ENCODE data around the gene ZNF646.
A peak's percentile ranks its signal among the peaks of the same experiment; 100 is the strongest.

ZNF646 gene

GRCh38 chr16:31112711-31113110 is 38.5 kb downstream of the ZNF646 start:
- TF ChIP-seq CTCF (conservative IDR thresholded peaks at IDR 0.05) (no peak), ZFX (IDR thresholded peaks at IDR 0.05) (no peak)
- H3K27ac ChIP-seq: no peak overlapping the region

DNA sequence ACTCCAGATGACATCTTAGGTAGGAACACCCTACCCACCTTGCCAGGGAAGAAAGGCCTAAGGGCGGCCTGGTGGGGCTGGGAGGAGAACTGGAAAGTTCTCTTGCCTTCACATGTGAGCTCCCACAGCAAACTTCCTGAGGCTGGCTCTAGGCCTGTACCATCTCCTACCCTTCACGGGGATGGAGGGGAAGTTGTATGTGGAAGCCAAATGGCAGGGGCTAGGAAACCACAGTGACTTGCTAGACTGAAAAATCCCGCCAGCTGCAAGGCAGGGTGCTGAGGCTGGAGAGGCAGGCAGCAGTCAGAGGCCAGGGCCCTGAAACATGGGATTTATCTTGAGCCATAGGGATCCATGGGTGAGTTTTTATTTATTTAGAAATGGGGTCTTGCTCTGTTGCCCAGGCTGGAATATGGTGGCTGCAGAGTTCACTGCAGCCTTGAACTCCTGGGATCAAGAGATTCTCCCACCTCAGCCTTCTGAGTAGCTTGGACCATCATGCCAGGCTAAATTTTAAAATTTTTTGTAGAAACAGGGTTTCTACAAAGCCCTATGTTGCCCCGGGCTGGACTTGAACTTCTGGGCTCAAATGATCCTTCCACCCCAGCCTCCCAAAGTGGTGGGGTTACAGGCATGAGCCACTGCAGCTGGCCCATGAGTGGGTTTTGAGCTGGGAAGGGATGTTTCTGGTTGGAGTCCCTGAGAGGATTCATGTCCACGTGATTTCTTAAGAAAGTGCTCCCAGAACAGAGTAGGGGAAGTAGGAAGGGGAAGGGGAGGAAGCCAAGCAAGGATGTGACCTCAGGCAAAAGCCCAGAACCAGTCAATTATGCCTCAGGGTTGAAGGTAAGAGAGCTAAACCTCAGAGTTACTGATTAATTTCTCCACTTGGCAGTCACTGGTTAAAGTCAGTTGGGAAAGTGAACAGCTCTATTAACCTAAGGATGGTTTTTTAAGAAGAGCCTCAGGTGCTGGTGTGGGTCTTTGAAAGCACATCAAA is 39.2 kb downstream of the ZNF646 start:
- no peak for TF ChIP-seq ZFX (IDR thresholded peaks at IDR 0.05)
- TF ChIP-seq CTCF (conservative IDR thresholded peaks at IDR 0.05): no peak

DNA sequence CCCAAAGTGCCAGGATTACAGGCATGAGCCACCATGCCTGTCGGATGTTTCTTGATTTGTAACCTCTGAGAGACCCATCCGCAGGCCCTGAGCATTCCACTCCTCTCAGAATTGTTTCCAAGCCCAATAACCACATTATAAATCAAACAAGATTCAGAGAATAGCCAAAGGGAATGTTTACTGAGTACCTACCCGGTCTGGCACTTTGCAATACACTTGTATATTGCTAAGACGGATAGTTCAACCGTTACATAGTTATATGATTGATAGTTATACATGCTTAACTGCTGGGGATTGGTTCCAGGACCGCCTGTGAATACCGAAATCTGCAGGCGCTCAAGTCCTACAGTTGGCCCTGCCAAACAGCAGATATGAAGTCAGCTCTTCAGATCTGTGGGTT is 40.2 kb downstream of the ZNF646 start:
- TF ChIP-seq ZFX (IDR thresholded peaks at IDR 0.05): no peak
- TF ChIP-seq CTCF (conservative IDR thresholded peaks at IDR 0.05): no peak
- no peak overlapping the region for H3K27ac ChIP-seq

More for the DNA sequence above, 39.2 kb downstream of the ZNF646 start:
- no peak overlapping the region for H3K27ac ChIP-seq

GRCh38 chr16:31117384-31118222 is 43.4 kb downstream of the ZNF646 start, which contains the start of gene KAT8:
Gene KAT8 (plus strand): TSS chr16:31117664. CDS start chr16:31117682, 18 bp downstream.
- TF ChIP-seq ZFX (IDR thresholded peaks at IDR 0.05): no peak
- TF ChIP-seq CTCF (conservative IDR thresholded peaks at IDR 0.05): no peak
- H3K27ac ChIP-seq: peak within 1 kb of the TSS; percentile 89

DNA sequence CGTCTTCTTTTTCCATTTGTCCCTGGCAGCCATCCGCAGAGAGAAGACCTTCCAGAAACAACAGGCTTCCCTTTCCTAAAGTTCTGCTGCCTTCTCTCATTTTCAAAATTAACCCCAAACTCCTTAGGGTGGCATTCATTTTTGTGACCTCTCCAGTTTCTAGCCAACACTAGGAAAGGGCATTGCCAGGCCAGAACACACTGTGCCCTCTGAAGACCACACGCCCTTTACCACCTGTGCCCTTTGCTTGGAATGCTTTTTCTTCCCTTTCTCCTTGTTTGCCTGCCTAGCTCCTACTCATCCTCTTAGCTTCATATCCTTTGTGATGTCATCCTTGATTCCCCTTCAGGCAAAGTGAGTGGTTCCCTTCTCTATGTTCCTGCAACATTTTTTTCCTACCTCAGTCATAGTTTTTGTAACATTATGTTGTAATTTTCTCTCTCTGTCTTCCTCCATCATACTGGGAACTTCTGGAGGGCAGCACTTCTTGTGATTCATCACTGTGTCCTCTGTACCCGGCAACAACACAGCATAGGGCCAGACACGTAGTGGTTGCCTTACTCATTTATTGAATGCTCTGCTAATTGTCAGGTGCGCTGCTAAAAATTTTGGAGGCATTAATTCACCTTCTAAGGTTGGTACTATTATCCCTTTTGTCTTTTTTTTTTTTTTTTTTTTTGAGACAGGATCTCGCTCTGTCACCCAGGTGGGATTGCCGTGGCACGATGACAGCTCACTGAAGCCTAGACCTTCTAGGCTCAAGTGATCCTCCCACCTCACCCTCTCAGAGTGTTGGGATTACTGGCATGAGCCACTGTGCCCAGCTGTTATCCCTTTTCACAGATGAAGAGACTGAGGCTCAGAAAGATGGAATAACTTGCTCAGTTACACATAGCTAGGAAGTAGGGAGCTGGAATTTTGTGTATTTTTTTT is 44.3 kb downstream of the ZNF646 start:
- peak overlapping the region; percentile 89 for H3K27ac ChIP-seq
- TF ChIP-seq ZFX (IDR thresholded peaks at IDR 0.05) (no peak), CTCF (conservative IDR thresholded peaks at IDR 0.05) (no peak)

- no peak overlapping the region for H3K27ac ChIP-seq
- no peak for TF ChIP-seq CTCF (conservative IDR thresholded peaks at IDR 0.05)
- TF ChIP-seq ZFX (IDR thresholded peaks at IDR 0.05): no peak
Measured at GRCh38 chr16:31120129-31120528, 45.9 kb downstream of the ZNF646 start.
